ENCODE results near the gene DIPK1C. TPM values are rescaled to one million over a fixed set of nuclear protein-coding genes. Genes with fewer than 3 reads are reported as not detected.

Gene DIPK1C
- total and polyA plus RNA-seq, 2 donors (not counting 1 experiment from before 2014, with no cell fraction given), result not detected

DNA sequence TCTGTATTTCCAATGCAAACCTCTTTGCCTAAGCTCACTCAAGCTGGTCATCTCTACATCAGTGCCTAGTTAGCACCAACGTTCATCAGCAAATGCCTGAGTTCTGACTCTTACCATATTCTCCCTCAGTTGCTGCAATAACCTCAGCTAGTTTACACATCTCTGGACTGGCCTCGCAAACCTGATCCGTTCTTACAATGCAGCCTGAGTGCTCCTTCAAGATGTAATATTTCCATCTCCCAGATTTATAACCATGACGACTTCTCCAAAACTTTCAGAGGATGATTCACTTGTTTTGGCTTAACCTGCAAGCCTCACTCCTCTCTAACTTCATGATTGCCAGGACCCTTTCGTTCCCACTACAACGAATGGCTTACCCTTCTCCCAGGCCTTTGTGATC lies 69.7 kb downstream of the DIPK1C start:
- H4K20me1 ChIP-seq (ENCODE audit: control insufficient read depth, extremely low read depth, insufficient read depth, low read length), result no peaks in the 10 kb centered on the region
- no peaks in the 10 kb centered on the region for H3K27me3 ChIP-seq (ENCODE audit: control insufficient read depth, insufficient read depth, low read length)
- H3K79me2 ChIP-seq (ENCODE audit: control insufficient read depth, insufficient read depth, low read length), result no peaks in the 10 kb centered on the region
- no peak overlapping the region for H3K4me2 ChIP-seq (ENCODE audit: extremely low read depth, insufficient read depth, low read length)
- no peaks in the 10 kb centered on the region for H3K4me1 ChIP-seq (ENCODE audit: control insufficient read depth, extremely low read depth, insufficient read depth, low read length)
- H2AFZ ChIP-seq (ENCODE audit: low read length), result no peak overlapping the region
- no peaks in the 10 kb centered on the region for H3K9me3 ChIP-seq (ENCODE audit: control insufficient read depth, insufficient read depth, low read depth, low read length)
- no peak overlapping the region for H3K4me3 ChIP-seq (replicated peaks in 1 of 4; ENCODE audit: control extremely low read depth in 1 of 4, insufficient read depth in 1 of 4, low read depth in 3 of 4, low read length in 4 of 4)
- H3K36me3 ChIP-seq (ENCODE audit: control insufficient read depth, insufficient read depth, low read length), result no peaks in the 10 kb centered on the region
- no peak for DNase-seq (ENCODE audit: low read depth in 2 of 2)
- TF ChIP-seq EZH2 (IDR thresholded peaks at IDR 0.05; ENCODE audit: low read length, missing control alignments), result no peak
- TF ChIP-seq, protein P1, sequence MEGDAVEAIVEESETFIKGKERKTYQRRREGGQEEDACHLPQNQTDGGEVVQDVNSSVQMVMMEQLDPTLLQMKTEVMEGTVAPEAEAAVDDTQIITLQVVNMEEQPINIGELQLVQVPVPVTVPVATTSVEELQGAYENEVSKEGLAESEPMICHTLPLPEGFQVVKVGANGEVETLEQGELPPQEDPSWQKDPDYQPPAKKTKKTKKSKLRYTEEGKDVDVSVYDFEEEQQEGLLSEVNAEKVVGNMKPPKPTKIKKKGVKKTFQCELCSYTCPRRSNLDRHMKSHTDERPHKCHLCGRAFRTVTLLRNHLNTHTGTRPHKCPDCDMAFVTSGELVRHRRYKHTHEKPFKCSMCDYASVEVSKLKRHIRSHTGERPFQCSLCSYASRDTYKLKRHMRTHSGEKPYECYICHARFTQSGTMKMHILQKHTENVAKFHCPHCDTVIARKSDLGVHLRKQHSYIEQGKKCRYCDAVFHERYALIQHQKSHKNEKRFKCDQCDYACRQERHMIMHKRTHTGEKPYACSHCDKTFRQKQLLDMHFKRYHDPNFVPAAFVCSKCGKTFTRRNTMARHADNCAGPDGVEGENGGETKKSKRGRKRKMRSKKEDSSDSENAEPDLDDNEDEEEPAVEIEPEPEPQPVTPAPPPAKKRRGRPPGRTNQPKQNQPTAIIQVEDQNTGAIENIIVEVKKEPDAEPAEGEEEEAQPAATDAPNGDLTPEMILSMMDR (conservative IDR thresholded peaks at IDR 0.05 in 1 of 2, IDR thresholded peaks at IDR 0.05 in 1 of 2; ENCODE audit: low read depth in 1 of 2, low read length in 2 of 2), result no peak
- no peak overlapping the region for H3K9ac ChIP-seq (ENCODE audit: insufficient read depth, low read length)
- H3K27ac ChIP-seq (ENCODE audit: insufficient read depth, low read length), result no peak overlapping the region

Other genes starting within 250 kb of the DIPK1C start
- 63.4 and 113 TPM in 2 replicates for gene CYB5A, start 165.3 kb downstream of the DIPK1C start, total RNA-seq
- gene CYB5A, start 165.3 kb downstream of the DIPK1C start, polyA plus RNA-seq, result 111 and 150 TPM in 2 replicates
- gene C18orf63, start 141.5 kb downstream of the DIPK1C start, total RNA-seq, result not detected in 2 replicates
- not detected in 2 replicates for gene C18orf63, start 141.5 kb downstream of the DIPK1C start, polyA plus RNA-seq
- gene CNDP2, start 39.1 kb upstream of the DIPK1C start, total RNA-seq, result 40.8 and 41.8 TPM in 2 replicates
- gene CNDP2, start 39.1 kb upstream of the DIPK1C start, polyA plus RNA-seq, result 69.8 and 117 TPM in 2 replicates
- not detected in 2 replicates for gene CNDP1, start 77.2 kb upstream of the DIPK1C start, total RNA-seq
- gene CNDP1, start 77.2 kb upstream of the DIPK1C start, polyA plus RNA-seq, result not detected in 2 replicates
- 12.6 and 13.9 TPM in 2 replicates for gene ZNF407, start 140.6 kb upstream of the DIPK1C start, total RNA-seq
- 4.4 and 5.1 TPM in 2 replicates for gene ZNF407, start 140.6 kb upstream of the DIPK1C start, polyA plus RNA-seq

Data from fibroblast of lung (primary cell).